Measurements from ENCODE around the gene ZNHIT2.

DNA sequence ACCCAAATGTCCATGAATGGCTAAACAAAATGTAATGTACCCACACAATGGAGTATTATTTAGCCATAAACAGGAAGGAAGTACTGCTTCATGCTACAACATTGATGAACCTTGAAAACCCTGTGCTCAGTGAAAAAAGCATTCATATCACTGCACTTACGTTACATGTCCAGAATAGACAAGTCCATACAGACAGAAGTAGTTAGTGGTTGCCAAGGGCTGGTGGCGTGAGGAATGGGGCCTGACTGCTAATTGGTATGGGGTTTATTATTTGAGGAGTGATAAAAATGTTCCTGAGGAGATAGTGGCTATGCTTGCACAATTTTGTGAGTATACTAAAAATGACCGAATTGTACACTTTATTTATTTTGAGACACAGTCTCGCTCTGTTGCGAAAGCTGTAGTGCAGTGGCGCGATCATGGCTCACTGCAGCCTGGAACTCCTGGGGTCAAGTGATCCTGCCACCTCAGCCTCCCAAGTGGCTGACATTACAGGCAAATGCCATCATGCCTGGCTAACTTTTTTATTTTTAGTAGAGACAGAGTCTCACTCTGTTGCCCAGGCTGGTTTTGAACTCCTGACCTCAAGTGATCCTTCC lies 24.5 kb upstream of the ZNHIT2 start:
- no peak for TF ChIP-seq POLR2A (IDR thresholded peaks at IDR 0.05; ENCODE audit: control extremely low read depth in 1 of 2, low read depth in 2 of 2, low read length in 2 of 2)
- TF ChIP-seq, protein P1, sequence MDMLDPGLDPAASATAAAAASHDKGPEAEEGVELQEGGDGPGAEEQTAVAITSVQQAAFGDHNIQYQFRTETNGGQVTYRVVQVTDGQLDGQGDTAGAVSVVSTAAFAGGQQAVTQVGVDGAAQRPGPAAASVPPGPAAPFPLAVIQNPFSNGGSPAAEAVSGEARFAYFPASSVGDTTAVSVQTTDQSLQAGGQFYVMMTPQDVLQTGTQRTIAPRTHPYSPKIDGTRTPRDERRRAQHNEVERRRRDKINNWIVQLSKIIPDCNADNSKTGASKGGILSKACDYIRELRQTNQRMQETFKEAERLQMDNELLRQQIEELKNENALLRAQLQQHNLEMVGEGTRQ (IDR thresholded peaks at IDR 0.05; ENCODE audit: low read length) = no peak
- TF ChIP-seq NANOG (IDR thresholded peaks at IDR 0.05; ENCODE audit: insufficient read depth, low read depth, low read length, poor library complexity, severe bottlenecking) = no peak
- TF ChIP-seq, protein P2, sequence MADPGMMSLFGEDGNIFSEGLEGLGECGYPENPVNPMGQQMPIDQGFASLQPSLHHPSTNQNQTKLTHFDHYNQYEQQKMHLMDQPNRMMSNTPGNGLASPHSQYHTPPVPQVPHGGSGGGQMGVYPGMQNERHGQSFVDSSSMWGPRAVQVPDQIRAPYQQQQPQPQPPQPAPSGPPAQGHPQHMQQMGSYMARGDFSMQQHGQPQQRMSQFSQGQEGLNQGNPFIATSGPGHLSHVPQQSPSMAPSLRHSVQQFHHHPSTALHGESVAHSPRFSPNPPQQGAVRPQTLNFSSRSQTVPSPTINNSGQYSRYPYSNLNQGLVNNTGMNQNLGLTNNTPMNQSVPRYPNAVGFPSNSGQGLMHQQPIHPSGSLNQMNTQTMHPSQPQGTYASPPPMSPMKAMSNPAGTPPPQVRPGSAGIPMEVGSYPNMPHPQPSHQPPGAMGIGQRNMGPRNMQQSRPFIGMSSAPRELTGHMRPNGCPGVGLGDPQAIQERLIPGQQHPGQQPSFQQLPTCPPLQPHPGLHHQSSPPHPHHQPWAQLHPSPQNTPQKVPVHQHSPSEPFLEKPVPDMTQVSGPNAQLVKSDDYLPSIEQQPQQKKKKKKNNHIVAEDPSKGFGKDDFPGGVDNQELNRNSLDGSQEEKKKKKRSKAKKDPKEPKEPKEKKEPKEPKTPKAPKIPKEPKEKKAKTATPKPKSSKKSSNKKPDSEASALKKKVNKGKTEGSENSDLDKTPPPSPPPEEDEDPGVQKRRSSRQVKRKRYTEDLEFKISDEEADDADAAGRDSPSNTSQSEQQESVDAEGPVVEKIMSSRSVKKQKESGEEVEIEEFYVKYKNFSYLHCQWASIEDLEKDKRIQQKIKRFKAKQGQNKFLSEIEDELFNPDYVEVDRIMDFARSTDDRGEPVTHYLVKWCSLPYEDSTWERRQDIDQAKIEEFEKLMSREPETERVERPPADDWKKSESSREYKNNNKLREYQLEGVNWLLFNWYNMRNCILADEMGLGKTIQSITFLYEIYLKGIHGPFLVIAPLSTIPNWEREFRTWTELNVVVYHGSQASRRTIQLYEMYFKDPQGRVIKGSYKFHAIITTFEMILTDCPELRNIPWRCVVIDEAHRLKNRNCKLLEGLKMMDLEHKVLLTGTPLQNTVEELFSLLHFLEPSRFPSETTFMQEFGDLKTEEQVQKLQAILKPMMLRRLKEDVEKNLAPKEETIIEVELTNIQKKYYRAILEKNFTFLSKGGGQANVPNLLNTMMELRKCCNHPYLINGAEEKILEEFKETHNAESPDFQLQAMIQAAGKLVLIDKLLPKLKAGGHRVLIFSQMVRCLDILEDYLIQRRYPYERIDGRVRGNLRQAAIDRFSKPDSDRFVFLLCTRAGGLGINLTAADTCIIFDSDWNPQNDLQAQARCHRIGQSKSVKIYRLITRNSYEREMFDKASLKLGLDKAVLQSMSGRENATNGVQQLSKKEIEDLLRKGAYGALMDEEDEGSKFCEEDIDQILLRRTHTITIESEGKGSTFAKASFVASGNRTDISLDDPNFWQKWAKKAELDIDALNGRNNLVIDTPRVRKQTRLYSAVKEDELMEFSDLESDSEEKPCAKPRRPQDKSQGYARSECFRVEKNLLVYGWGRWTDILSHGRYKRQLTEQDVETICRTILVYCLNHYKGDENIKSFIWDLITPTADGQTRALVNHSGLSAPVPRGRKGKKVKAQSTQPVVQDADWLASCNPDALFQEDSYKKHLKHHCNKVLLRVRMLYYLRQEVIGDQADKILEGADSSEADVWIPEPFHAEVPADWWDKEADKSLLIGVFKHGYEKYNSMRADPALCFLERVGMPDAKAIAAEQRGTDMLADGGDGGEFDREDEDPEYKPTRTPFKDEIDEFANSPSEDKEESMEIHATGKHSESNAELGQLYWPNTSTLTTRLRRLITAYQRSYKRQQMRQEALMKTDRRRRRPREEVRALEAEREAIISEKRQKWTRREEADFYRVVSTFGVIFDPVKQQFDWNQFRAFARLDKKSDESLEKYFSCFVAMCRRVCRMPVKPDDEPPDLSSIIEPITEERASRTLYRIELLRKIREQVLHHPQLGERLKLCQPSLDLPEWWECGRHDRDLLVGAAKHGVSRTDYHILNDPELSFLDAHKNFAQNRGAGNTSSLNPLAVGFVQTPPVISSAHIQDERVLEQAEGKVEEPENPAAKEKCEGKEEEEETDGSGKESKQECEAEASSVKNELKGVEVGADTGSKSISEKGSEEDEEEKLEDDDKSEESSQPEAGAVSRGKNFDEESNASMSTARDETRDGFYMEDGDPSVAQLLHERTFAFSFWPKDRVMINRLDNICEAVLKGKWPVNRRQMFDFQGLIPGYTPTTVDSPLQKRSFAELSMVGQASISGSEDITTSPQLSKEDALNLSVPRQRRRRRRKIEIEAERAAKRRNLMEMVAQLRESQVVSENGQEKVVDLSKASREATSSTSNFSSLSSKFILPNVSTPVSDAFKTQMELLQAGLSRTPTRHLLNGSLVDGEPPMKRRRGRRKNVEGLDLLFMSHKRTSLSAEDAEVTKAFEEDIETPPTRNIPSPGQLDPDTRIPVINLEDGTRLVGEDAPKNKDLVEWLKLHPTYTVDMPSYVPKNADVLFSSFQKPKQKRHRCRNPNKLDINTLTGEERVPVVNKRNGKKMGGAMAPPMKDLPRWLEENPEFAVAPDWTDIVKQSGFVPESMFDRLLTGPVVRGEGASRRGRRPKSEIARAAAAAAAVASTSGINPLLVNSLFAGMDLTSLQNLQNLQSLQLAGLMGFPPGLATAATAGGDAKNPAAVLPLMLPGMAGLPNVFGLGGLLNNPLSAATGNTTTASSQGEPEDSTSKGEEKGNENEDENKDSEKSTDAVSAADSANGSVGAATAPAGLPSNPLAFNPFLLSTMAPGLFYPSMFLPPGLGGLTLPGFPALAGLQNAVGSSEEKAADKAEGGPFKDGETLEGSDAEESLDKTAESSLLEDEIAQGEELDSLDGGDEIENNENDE (IDR thresholded peaks at IDR 0.05; ENCODE audit: insufficient replicate concordance, low read length) = no peak
- TF ChIP-seq CTCF (IDR thresholded peaks at IDR 0.05; ENCODE audit: control extremely low read depth in 1 of 3, insufficient read depth in 1 of 3, low read depth in 1 of 3, low read length in 3 of 3) = no peak
- no peak for TF ChIP-seq GTF2F1 (IDR thresholded peaks at IDR 0.05; ENCODE audit: borderline replicate concordance, low read depth, low read length)
- no peak for TF ChIP-seq CBX8 (IDR thresholded peaks at IDR 0.05; ENCODE audit: borderline replicate concordance, low read depth, low read length)
- no peak for TF ChIP-seq TEAD4 (IDR thresholded peaks at IDR 0.05; ENCODE audit: low read depth, low read length)
